ENCODE data around the gene HNRNPK.
"Not testable (repeated sequence)": the region's sequence is repeated elsewhere in the genome, so short reads cannot be mapped to it uniquely, and the experiment has no call there.

The HNRNPK gene

DNA sequence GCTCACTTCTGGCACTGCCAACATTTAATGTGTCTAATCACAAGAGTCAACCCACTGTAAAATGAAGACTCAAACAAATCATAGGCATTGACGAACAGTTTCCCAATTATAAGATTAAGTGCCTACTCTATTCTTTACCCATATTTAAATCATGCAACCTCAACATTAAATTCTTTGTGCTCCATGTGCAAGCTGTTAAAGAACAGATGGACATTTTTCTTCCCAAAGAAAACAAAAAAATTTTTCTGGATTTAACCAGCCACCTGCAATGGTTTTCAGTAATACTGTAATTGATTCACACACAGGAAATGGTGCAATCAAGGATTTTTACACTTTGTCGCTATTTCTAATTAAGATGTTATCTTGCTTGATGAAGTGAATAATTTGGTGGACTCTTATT, 3.6 kb downstream of the HNRNPK start:
- DNase-seq = no peak

DNA sequence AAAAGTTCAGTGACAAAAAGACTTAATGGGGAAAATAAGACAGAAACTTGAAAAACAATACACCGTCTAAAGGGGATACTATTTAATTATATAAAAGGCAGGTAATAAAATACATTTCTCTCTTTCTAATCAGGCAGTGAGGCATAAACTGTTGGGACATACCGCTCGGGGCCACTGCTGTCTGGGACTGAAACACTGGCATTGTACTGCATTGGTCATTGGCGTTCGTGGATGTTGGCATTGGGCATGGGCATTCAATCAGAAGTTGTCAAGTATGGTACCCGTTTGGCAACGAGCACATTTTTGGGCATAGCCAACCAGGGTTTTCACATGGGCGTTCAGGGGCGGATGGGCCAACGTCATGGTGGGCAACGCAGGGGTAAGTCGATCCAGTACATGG, 4.7 kb downstream of the HNRNPK start:
- DNase-seq = no peak

DNA sequence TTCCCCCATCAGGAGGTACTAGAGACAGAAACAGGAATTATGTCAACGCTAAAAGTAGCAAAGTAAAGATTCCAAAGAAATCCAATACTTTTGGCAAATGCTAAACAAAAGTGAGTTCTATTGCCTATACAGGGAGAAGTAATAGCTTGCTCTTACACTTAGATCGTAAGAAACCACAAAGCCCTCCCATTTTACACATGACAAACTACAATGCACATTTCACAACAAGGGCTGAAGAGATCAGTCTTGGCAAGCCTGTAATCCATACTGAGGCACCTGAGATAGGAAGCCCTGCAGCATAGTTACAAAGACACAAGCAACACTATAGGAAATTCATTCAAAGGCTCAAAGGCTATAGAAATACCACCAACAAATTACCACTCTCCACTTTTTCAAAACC, 7.7 kb downstream of the HNRNPK start:
- no peak for DNase-seq

DNA sequence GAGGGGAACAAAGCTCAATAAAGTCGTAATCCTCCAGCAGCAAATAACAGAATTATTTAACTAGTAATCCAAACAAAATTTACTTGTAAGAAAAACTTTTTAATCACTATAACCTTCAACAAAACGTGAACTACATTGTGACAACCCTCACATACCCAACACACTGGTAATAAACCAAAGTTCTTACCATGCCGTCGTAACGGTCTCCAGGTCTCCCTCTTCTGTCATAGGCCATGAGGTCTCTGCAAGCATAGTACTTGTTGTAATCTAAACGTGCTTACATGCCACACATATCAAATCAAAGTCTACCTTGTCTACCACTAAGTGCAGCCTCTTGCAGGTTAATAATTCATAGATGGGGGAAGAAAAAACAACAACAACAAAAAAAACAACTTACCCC, 8.5 kb downstream of the HNRNPK start:
- no peak for DNase-seq

- no peak for DNase-seq
Measured at GRCh38 chr9:83969602-83970001, 10.4 kb downstream of the HNRNPK start.

DNA sequence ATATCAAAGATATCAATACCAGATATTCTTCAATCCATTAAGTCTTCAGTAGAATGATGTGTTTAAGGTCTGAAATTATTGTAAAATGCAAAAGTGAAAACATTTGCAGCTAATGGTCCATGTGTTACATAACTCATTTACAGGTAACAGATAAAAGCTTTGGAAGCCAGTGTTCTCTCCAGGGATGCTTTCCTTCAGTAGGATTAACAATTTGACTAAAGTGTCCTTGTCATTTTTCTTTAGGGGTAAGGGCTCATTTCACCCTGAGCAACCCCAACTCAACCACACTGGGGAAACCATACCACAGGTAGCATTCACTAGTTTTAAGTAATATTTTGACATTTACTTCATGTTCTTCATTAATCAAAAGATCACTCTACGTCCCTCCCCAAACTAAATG, 12.9 kb downstream of the HNRNPK start:
- no peak for DNase-seq

DNA sequence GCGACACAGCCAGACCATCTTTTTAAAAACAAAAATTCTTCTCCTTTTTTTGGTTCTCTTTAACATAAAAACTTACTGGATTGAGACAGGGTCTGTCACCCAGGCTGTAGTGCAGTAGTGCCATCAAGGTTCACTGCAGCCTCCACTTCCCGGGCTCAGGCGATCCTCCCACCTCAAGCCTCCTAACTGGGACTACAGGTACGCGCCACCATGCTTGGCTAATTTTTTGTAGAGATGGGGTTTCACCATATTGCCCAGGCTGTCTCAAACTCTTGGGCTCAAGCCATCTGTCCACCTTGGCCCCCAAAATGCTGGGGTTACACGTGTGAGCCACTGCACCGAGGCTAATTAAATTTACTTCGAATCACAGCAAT, 13.8 kb downstream of the HNRNPK start:
- no peak for DNase-seq

DNA sequence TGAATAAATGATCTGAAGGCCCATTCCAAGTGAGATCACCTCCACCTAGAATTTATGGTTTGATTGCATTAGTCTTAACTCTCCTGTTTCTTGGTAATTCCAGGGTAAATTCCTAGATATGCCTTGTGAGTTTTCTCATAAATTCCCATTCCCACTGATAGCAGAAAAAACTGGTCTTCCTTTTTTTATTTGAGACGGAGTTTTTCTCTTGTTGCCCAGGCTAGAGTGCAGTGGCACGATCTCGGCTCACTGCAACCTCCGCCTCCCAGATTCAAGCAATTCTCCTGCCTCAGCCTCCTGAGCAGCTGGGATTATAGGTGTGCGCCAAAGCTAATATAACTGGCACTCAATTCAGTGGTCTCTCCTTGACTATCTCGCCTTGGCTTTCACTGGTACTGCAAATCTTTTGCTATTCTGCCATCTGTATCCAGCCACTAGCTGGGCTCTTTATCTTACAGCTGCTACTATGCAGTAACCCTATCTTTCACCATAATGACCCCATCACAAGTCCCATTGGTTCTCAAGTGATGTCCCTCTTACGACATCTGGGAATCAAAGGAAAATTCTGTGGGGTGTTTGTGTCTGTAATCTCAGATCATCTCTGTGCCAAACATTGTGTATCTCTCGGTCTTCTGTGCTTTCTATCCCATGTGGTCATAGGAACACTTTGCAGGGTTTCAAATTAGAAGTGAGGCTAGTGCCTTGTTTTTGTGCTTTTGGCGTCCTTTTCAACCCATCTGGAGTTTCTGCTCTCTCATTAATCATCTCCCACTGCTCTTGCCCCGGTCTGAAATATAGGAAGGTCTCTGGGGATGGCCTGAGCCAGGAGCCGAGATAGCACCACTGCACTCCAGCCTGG, 14.4 kb downstream of the HNRNPK start:
- no peak for DNase-seq

- no peak for DNase-seq
Measured at GRCh38 chr9:83964973-83965349, 15.1 kb downstream of the HNRNPK start.

- peak; percentile 24 for DNase-seq
Measured at GRCh38 chr9:83962165-83962564, 17.9 kb downstream of the HNRNPK start.

DNA sequence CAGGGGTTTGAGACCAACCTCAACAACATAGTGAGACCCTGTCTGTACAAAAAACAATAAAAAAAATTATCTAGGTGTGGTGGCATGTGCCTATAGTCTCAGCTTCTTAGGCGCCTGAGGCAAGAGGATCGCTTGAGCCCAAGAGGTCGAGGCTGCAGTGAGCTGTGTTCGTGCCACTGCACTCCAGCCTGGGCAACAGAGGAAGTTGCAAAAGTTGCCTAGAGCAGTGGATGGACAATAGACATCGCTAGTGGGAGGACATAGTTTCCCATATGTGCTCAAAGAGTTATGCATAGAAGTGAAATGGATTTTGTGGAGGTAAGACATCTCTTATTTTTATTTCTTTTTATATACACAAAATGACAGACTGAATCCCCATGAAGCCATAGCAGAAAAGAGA, 19.0 kb downstream of the HNRNPK start:
- no peak for DNase-seq

GRCh38 chr9:83959061-83959460, 21.0 kb downstream of the HNRNPK start:
- DNase-seq = no peak

DNA sequence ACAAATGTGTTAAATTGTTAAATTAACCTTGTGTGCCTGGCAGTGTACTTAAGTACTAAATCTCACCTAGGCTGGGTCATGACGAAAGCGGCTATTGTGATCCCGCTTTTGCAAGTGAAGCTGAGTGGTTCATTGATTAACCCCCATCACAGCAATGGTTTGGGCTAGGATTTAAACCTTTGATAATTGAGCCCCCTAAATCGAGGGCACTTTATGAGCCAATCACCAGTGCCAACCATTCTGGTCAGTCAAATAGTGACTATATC, 22.8 kb downstream of the HNRNPK start:
- no peak for DNase-seq

- peak; percentile 67 for DNase-seq
Measured at GRCh38 chr9:83956436-83957247, 23.4 kb downstream of the HNRNPK start.

DNA sequence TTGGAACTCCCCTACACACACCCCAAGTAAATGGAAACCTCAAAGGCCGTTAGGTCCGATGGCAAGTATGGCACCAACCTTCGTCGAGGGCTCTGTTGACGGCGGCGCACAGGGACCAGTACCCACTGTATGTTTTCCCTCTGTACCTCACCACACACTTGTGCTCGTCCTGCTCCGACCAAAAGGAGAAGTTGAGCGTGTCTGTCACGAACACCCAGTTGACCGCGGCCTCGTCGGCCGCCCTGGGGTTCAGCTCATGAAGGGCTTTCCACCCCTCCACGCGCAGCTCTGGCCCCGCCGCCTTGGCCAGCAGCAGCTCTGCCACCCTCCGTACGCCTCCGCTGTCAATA, 24.0 kb downstream of the HNRNPK start:
- no peak for DNase-seq

- DNase-seq = not testable (repeated sequence)
Measured at GRCh38 chr9:83948096-83948495, 31.9 kb downstream of the HNRNPK start.

- no peak for DNase-seq
Measured at GRCh38 chr9:83940590-83941303, 39.3 kb downstream of the HNRNPK start.

DNA sequence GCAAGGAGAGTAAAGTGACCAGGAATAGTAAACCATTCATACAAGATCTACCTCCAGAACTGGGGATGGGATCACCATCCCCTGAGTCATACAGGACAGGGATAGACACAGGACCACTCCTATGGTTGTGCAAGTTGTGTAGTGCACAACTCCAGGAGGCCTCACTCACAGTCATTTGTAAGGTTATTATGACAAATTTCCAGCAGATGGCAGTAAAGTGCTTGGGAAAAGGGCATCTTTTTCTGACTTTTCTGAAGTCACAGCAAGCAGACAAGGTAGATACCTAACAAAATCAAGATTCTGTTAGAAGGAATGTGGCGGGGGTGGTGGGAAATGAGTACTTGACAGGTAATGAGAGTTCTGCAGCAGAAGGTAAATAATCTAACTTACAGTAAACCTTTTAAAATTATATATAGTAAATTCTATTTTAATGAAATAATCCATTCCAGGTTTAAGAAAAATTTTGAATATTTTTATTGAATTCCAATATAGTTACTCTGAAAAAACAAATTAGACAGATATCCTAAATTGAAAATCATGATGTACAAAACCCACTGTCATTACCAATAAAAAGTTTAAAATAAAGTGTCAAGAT, 42.1 kb downstream of the HNRNPK start:
- peak; percentile 58 for DNase-seq

DNA sequence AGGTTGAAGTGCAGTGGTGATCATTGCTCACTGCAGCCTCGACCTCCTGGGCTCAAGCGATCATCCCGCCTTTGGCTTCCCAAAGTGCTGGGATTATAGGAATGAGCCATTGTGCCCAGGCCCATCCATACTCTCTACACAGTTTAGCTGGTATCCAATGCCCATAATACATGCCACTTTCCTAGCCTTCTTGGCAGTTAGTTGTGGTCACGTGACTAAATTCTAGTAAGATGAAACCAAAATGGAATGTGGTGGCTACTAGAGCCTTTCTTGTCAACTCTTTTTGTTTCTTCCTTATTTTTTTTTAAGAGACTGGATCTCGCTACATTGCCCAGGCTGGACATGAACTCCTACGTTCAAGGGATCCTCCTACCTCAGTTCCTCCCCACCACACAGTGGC, 43.5 kb downstream of the HNRNPK start:
- no peak for DNase-seq

GRCh38 chr9:83935276-83935935, 44.6 kb downstream of the HNRNPK start:
- no peak for DNase-seq

DNA sequence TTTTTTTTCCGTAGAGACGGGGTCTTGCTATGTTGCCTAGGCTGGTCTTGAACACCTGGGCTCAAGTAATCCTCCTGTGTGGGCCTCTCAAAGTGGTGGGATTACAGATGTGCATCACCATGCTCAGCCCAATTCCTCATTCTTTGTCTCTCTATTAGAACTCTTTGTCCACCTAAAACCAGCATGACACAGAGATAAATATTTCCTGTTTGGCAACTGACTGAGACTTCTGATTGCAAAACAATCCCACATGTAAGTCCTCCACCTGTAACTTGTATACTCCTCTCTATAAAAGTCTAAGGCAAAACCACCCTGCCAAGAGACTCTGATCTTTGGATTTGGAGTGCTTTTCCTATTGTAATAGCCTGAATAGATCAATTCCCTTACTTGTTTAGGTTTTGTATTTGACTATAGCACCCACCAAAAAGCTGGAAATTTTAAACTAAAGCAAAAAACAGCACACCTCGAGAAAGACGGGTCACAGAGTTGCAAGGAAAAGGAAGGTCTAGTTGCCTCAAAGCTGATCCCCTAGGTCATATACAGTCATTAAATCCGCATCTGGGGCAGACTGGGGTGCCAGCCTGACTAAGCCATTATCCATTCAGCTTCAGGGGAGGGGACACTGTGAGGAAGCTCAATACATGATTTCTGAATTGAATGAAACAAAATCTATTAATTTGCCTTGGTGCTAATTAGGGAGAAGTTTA, 45.3 kb downstream of the HNRNPK start:
- DNase-seq = no peak

- DNase-seq = no peak
Measured at GRCh38 chr9:83933790-83934189, 46.2 kb downstream of the HNRNPK start.

Data from COR-L47 (cell line).